T-helper 17 cell (primary cell): ENCODE results near the gene CBX2. TPM values are rescaled to one million over a fixed set of nuclear protein-coding genes. Genes with fewer than 3 reads are reported as not detected.

Experiments
- ATAC-seq: fragments of 150-1000 bp; cut with Tn5 transposase; 2 replicates; pipeline ENCODE4 v1.10.0; 2021; ENCODE audit warnings: mild to moderate bottlenecking, moderate library complexity
- DNase-seq, 3 donors: peaks; one replicate each; pipeline versions ENCODE4 v3.0.0 to v3.0.0-alpha.2; 2020 to 2021
- H3K9me3 ChIP-seq: one replicate; pipeline ENCODE4 v1.7.0; 2013; ENCODE audit warnings: low read length, mild to moderate bottlenecking; ENCODE audit not compliant: control insufficient read depth, poor library complexity, severe bottlenecking
- H3K27ac Mint-ChIP-seq: one replicate; pipeline ENCODE4 v1.8.0; 2022; ENCODE audit warnings: mild to moderate bottlenecking, moderate library complexity, mixed read lengths
- H3K27me3 Mint-ChIP-seq: one replicate; pipeline ENCODE4 v1.8.0; 2022; ENCODE audit warnings: mixed read lengths
- H3K36me3 Mint-ChIP-seq: one replicate; pipeline ENCODE4 v1.8.0; 2022; ENCODE audit warnings: low read depth, mixed read lengths
- H3K4me1 Mint-ChIP-seq: one replicate; pipeline ENCODE4 v1.8.0; 2022; ENCODE audit warnings: mild to moderate bottlenecking, mixed read lengths
- H3K4me3 Mint-ChIP-seq: one replicate; pipeline ENCODE4 v1.8.0; 2022; ENCODE audit warnings: mild to moderate bottlenecking, moderate library complexity, mixed read lengths
- total RNA-seq, 4 donors: library from RNA in 2 of 4; stranded (reverse) in 2 of 4; gene quantifications; one replicate each; pipeline ENCODE4 v1.2.3 and lab custom pipeline; 2022 to 2026

Gene CBX2
- total RNA-seq, 2 donors from 2014 or later = 0.18 TPM; not detected in 1

- peaks cover 34% of the 10 kb centered on the region for H3K27me3 Mint-ChIP-seq
- DNase-seq (no peak), ATAC-seq (no peak)
- H3K9me3 ChIP-seq = peaks cover 2% of the 10 kb centered on the region
- H3K36me3 Mint-ChIP-seq = peaks cover 10% of the 10 kb centered on the region
- peak overlapping the region; percentile 84 for H3K4me3 Mint-ChIP-seq
- peaks cover 34% of the 10 kb centered on the region for H3K4me1 Mint-ChIP-seq
- H3K27ac Mint-ChIP-seq = peak overlapping the region; percentile 71
These were observed 21.8 kb downstream of the CBX2 start for GRCh38 chr17:79799538-79800324.

GRCh38 chr17:79800325-79801155, 22.6 kb downstream of the CBX2 start:
- Mint-ChIP-seq H3K27me3 (peaks cover 42% of the 10 kb centered on the region), H3K4me1 (peaks cover 39% of the 10 kb centered on the region)

GRCh38 chr17:79801156-79802038, 23.4 kb downstream of the CBX2 start:
- no peak for ATAC-seq
- peaks cover 2% of the 10 kb centered on the region for H3K9me3 ChIP-seq
- Mint-ChIP-seq H3K27ac (peak overlapping the region; percentile 79), H3K4me3 (peak overlapping the region; percentile 33), H3K27me3 (peaks cover 51% of the 10 kb centered on the region), H3K4me1 (peaks cover 36% of the 10 kb centered on the region), H3K36me3 (peaks cover 10% of the 10 kb centered on the region)
- no peak for DNase-seq

More at GRCh38 chr17:79800325-79801155, 22.6 kb downstream of the CBX2 start:
- Mint-ChIP-seq H3K36me3 (peaks cover 10% of the 10 kb centered on the region), H3K4me3 (peak overlapping the region; percentile 84), H3K27ac (no peak overlapping the region)
- peaks cover 2% of the 10 kb centered on the region for H3K9me3 ChIP-seq
- DNase-seq = no peak
- ATAC-seq = no peak

- peaks cover 31% of the 10 kb centered on the region for H3K4me1 Mint-ChIP-seq
- no peak for ATAC-seq
- H3K36me3 Mint-ChIP-seq = peaks cover 10% of the 10 kb centered on the region
- peaks cover 59% of the 10 kb centered on the region for H3K27me3 Mint-ChIP-seq
- peak overlapping the region; percentile 79 for H3K27ac Mint-ChIP-seq
- DNase-seq = no peak
- peaks cover 2% of the 10 kb centered on the region for H3K9me3 ChIP-seq
- peak overlapping the region; percentile 33 for H3K4me3 Mint-ChIP-seq
These were observed 24.2 kb downstream of the CBX2 start for GRCh38 chr17:79802039-79802735.

GRCh38 chr17:79802736-79803420, 24.9 kb downstream of the CBX2 start:
- Mint-ChIP-seq H3K4me3 (peak overlapping the region; percentile 28), H3K36me3 (peaks cover 10% of the 10 kb centered on the region), H3K4me1 (peaks cover 31% of the 10 kb centered on the region), H3K27ac (no peak overlapping the region), H3K27me3 (peaks cover 66% of the 10 kb centered on the region)
- no peak for DNase-seq
- peaks cover 2% of the 10 kb centered on the region for H3K9me3 ChIP-seq
- ATAC-seq = no peak

GRCh38 chr17:79803421-79803996, 25.6 kb downstream of the CBX2 start:
- peaks cover 2% of the 10 kb centered on the region for H3K9me3 ChIP-seq
- Mint-ChIP-seq H3K36me3 (peaks cover 10% of the 10 kb centered on the region), H3K27ac (peak overlapping the region; percentile 92), H3K4me1 (peaks cover 30% of the 10 kb centered on the region), H3K4me3 (peak overlapping the region; percentile 21), H3K27me3 (peaks cover 70% of the 10 kb centered on the region)
- no peak for DNase-seq
- no peak for ATAC-seq

- ATAC-seq (peak; percentile 64), DNase-seq (no peak)
- H3K4me3 Mint-ChIP-seq = peak overlapping the region; percentile 76
- H3K4me1 Mint-ChIP-seq = peaks cover 28% of the 10 kb centered on the region
- peaks cover 10% of the 10 kb centered on the region for H3K36me3 Mint-ChIP-seq
- H3K27ac Mint-ChIP-seq = peak overlapping the region; percentile 92
- H3K27me3 Mint-ChIP-seq = peaks cover 72% of the 10 kb centered on the region
- H3K9me3 ChIP-seq = no peaks in the 10 kb centered on the region
These were observed 26.3 kb downstream of the CBX2 start for GRCh38 chr17:79803997-79804855.

- H3K9me3 ChIP-seq = no peaks in the 10 kb centered on the region
- H3K27me3 Mint-ChIP-seq = peaks cover 66% of the 10 kb centered on the region
- H3K27ac Mint-ChIP-seq = peak overlapping the region; percentile 92
- peak overlapping the region; percentile 76 for H3K4me3 Mint-ChIP-seq
- peaks cover 21% of the 10 kb centered on the region for H3K4me1 Mint-ChIP-seq
- H3K36me3 Mint-ChIP-seq = peaks cover 5% of the 10 kb centered on the region
- ATAC-seq (no peak), DNase-seq (no peak)
These were observed 27.1 kb downstream of the CBX2 start for GRCh38 chr17:79804856-79805696.

GRCh38 chr17:79806446-79806760, 28.5 kb downstream of the CBX2 start:
- ATAC-seq (no peak), DNase-seq (no peak)
- no peak overlapping the region for H3K4me3 Mint-ChIP-seq
- H3K4me1 Mint-ChIP-seq = peaks cover 20% of the 10 kb centered on the region
- no peak overlapping the region for H3K27ac Mint-ChIP-seq
- H3K9me3 ChIP-seq = no peaks in the 10 kb centered on the region
- peaks cover 2% of the 10 kb centered on the region for H3K36me3 Mint-ChIP-seq
- peaks cover 64% of the 10 kb centered on the region for H3K27me3 Mint-ChIP-seq

- H3K36me3 Mint-ChIP-seq = peaks cover 2% of the 10 kb centered on the region
- peaks cover 24% of the 10 kb centered on the region for H3K4me1 Mint-ChIP-seq
- H3K9me3 ChIP-seq = no peaks in the 10 kb centered on the region
- ATAC-seq (no peak), DNase-seq (no peak)
- H3K27me3 Mint-ChIP-seq = peaks cover 63% of the 10 kb centered on the region
- no peak overlapping the region for H3K4me3 Mint-ChIP-seq
- H3K27ac Mint-ChIP-seq = no peak overlapping the region
These were observed 29.1 kb downstream of the CBX2 start for GRCh38 chr17:79806863-79807720.
